Mesendoderm (in vitro differentiated cells): ENCODE results near the gene PCGF1. TPM values are rescaled to one million over a fixed set of nuclear protein-coding genes. Genes with fewer than 3 reads are reported as not detected.

ENCODE experiments used
- DNase-seq: peaks from one replicate; pipeline ENCODE4 v3.0.0; 2013
- H2AK5ac ChIP-seq: 2 replicates; pipeline ENCODE4 v1.6.1; 2013; ENCODE audit warnings: low read length, inconsistent platforms
- H2BK120ac ChIP-seq: 2 replicates; pipeline ENCODE4 v1.6.1; 2013; ENCODE audit warnings: low read depth, mild to moderate bottlenecking, low read length, moderate library complexity, mixed read lengths
- H2BK15ac ChIP-seq: replicated peaks from 2 replicates; pipeline ENCODE4 v1.6.1; 2013; ENCODE audit warnings: low read depth, mild to moderate bottlenecking, moderate library complexity
- H2BK5ac ChIP-seq: 2 replicates; pipeline ENCODE4 v1.6.1; 2013; ENCODE audit warnings: low read length, inconsistent platforms
- H3K18ac ChIP-seq: 2 replicates; pipeline ENCODE4 v1.6.1; 2013; ENCODE audit warnings: mild to moderate bottlenecking, low read length, mixed read lengths
- H3K23ac ChIP-seq: one replicate; pipeline ENCODE4 v1.6.1; 2013; ENCODE audit warnings: low read length
- H3K27ac ChIP-seq: 2 replicates; pipeline ENCODE4 v1.5.1; 2013; ENCODE audit warnings: low read depth, mild to moderate bottlenecking, inconsistent platforms, low read length, moderate library complexity
- H3K27me3 ChIP-seq: 2 replicates; pipeline ENCODE4 v1.6.1; 2013; ENCODE audit warnings: low read length, control low read depth, mild to moderate bottlenecking, inconsistent platforms; ENCODE audit not compliant: insufficient read depth, poor library complexity
- H3K36me3 ChIP-seq: 2 replicates; pipeline ENCODE4 v1.6.1; 2013; ENCODE audit warnings: low read length, inconsistent platforms; ENCODE audit not compliant: control insufficient read depth, insufficient read depth
- H3K4ac ChIP-seq: one replicate; pipeline ENCODE4 v1.6.1; 2013; ENCODE audit warnings: low read depth, mild to moderate bottlenecking, low read length, moderate library complexity
- H3K4me1 ChIP-seq: 2 replicates; pipeline ENCODE4 v1.6.1; 2013; ENCODE audit warnings: low read depth, low read length, inconsistent platforms; ENCODE audit not compliant: control insufficient read depth
- H3K4me2 ChIP-seq: 2 replicates; pipeline ENCODE4 v1.6.1; 2013; ENCODE audit warnings: low read length
- H3K4me3 ChIP-seq: 2 replicates; pipeline ENCODE4 v1.5.1; 2013; ENCODE audit warnings: mild to moderate bottlenecking, low read length
- H3K56ac ChIP-seq: one replicate; pipeline ENCODE4 v1.6.1; 2013; ENCODE audit warnings: low read length
- H3K79me1 ChIP-seq: 2 replicates; pipeline ENCODE4 v1.6.1; 2013; ENCODE audit warnings: low read length, inconsistent platforms
- H3K79me2 ChIP-seq: 2 replicates; pipeline ENCODE4 v1.6.1; 2013; ENCODE audit warnings: mild to moderate bottlenecking, low read length; ENCODE audit not compliant: control insufficient read depth, insufficient read depth
- H3K9ac ChIP-seq: 2 replicates; pipeline ENCODE4 v1.6.1; 2013; ENCODE audit warnings: low read length, inconsistent platforms
- H4K5ac ChIP-seq: one replicate; pipeline ENCODE4 v1.6.1; 2013; ENCODE audit warnings: low read length
- H4K8ac ChIP-seq: one replicate; pipeline ENCODE4 v1.6.1; 2013; ENCODE audit warnings: low read depth, mild to moderate bottlenecking, control low read depth, low read length, moderate library complexity
- WGBS: extraction: QIAGEN DNeasy Blood & Tissue Kit; methylation state at CpG from one replicate; pipeline ENCODE4 v1.1.7; 2013; ENCODE audit warnings: low lambda C conversion rate, missing lambda C conversion rate; ENCODE audit not compliant: insufficient coverage; ENCODE audit errors: extremely low coverage; 5-methylcytosine and 5-hydroxymethylcytosine counted together
- polyA plus RNA-seq, 2 experiments: library from polyadenylated mRNA; stranded (reverse); fragments of 200-250 nt; gene quantifications; one replicate each; pipeline ENCODE4 v1.2.3, GENCODE V29; 2013

PCGF1 gene
- 10.7 TPM for polyA plus RNA-seq (2013, experiment 1 of 2)
- polyA plus RNA-seq (2013, experiment 2 of 2): 9.5 TPM

DNA sequence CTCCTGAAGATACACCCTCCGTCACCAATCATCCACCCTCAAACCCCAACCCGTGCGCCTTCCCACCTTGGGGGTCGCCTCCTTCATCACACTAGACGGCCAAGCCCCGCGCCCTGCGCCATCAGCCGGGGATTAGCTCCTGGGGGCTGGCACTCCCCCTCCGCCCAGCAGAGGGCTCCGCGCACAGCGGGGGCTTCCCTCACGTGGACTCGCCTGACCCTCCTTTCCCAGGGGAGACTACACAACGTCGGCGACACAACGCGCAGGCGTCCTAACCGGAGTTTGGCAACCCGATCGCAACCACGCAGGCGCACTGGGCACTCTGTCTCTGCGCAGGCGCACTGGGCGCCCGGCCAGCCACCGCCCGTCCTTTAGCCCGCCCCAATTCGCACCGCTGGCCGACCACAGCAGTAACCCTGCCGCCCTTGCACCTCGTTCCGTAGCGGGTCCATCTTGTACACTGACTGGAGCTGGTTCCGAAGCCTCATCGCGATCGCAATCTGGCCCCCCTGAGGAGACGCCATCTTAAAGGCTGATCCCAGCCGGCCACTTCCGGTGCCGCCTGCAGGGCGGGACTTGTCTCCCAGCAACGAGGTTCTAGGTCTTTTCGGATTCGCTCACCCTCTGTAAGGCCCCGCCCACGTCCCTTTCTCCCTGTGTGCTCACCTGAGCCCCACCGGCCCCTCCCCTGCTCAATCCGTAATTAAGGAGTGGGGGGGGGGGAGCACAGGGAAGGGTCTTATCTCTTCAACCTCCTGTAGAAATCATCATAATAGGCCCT is at the start of gene PCGF1:
TSS of gene PCGF1 (minus strand) at position 551 of the 781 bp plus-strand sequence. CDS start at position 524, 27 bp downstream.
- H3K27me3 ChIP-seq: peaks cover 45% of the 10 kb centered on the region

DNA sequence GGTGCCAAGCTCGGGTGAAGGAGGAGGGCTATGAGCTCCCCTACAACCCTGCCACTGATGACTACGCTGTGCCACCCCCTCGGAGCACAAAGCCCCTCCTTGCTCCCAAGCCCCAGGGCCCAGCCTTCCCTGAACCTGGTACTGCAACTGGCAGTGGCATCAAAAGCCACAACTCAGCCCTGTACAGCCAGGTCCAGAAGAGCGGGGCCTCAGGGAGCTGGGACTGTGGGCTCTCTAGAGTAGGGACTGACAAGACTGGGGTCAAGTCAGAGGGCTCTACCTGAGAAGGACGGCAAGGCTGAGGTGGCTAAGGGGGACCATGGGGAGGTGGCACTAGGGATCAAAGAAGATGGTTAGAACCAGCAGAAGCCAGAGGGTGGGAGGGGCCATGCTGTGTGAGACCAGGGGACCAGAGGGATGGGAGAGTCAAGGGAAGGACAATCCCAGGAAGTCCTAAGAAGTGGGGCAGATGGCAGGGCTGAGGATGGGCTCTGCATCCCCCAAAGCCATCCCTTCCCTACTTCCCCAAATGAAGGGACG is 49.4 kb upstream of the PCGF1 start:
- H2BK15ac ChIP-seq: no peak overlapping the region
- H3K4me1 ChIP-seq: peaks cover 6% of the 10 kb centered on the region
- no peak overlapping the region for H4K5ac ChIP-seq
- no peak overlapping the region for H2BK5ac ChIP-seq
- no peak overlapping the region for H2BK120ac ChIP-seq
- DNase-seq: no peak
- H3K4me2 ChIP-seq: no peak overlapping the region
- no peak overlapping the region for H3K4ac ChIP-seq
- H3K18ac ChIP-seq: no peak overlapping the region
- H3K23ac ChIP-seq: no peak overlapping the region
- peaks cover 20% of the 10 kb centered on the region for H3K27me3 ChIP-seq
- H3K79me1 ChIP-seq: no peaks in the 10 kb centered on the region
- H3K9ac ChIP-seq: no peak overlapping the region
- H3K36me3 ChIP-seq: no peaks in the 10 kb centered on the region
- H3K79me2 ChIP-seq: no peaks in the 10 kb centered on the region
- H3K56ac ChIP-seq: no peak overlapping the region
- H3K27ac ChIP-seq: no peak overlapping the region
- no peak overlapping the region for H4K8ac ChIP-seq
- no CpG with 5 or more reads among the region's 6 CpGs for WGBS
- no peak overlapping the region for H3K4me3 ChIP-seq
- H2AK5ac ChIP-seq: no peak overlapping the region

More for the DNA sequence above, at the start of gene PCGF1:
- H2BK15ac ChIP-seq: no peak within 1 kb of the TSS
- peak within 1 kb of the TSS; percentile 93 for H3K4ac ChIP-seq
- H2BK5ac ChIP-seq: peak within 1 kb of the TSS; percentile 99
- DNase-seq: peak; percentile 99
- no peaks in the 10 kb centered on the region for H3K36me3 ChIP-seq
- H3K79me2 ChIP-seq: no peaks in the 10 kb centered on the region
- H3K4me1 ChIP-seq: peaks cover 6% of the 10 kb centered on the region
- H2BK120ac ChIP-seq: peak within 1 kb of the TSS; percentile 66
- H3K4me3 ChIP-seq: peak within 1 kb of the TSS; percentile 91
- H3K4me2 ChIP-seq: peak within 1 kb of the TSS; percentile 83
- H3K9ac ChIP-seq: peak within 1 kb of the TSS; percentile 96
- no CpG with 5 or more reads among the region's 56 CpGs for WGBS
- no peak within 1 kb of the TSS for H4K8ac ChIP-seq
- peak within 1 kb of the TSS; percentile 70 for H3K23ac ChIP-seq
- H3K27ac ChIP-seq: peak within 1 kb of the TSS; percentile 61
- no peak within 1 kb of the TSS for H2AK5ac ChIP-seq
- H3K56ac ChIP-seq: peak within 1 kb of the TSS; percentile 100
- H3K79me1 ChIP-seq: no peaks in the 10 kb centered on the region
- peak within 1 kb of the TSS; percentile 44 for H4K5ac ChIP-seq
- peak within 1 kb of the TSS; percentile 97 for H3K18ac ChIP-seq

DNA sequence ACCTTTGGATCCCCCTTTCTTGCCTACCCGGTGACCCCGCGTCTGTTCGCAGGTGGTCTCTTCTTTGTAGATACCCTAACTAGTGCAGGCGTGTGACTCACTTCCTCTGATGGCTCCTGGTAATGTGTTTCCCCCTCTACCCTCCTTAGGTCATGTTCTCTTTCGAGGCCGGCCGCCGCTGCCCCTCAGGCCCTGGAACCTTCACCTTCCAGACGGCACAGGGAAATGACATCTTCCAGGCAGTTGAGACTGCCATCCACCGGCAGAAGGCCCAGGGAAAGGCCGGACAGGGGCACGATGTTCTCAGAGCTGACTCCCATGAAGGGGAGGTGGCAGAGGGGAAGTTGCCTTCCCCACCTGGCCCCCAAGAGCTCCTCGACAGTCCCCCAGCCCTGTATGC is 48.7 kb upstream of the PCGF1 start:
- Histone ChIP-seq H4K5ac (no peak overlapping the region), H3K27me3 (peaks cover 28% of the 10 kb centered on the region), H3K4me2 (no peak overlapping the region), H3K79me1 (no peaks in the 10 kb centered on the region), H2BK5ac (no peak overlapping the region), H3K36me3 (no peaks in the 10 kb centered on the region), H3K79me2 (no peaks in the 10 kb centered on the region), H4K8ac (no peak overlapping the region), H3K4me1 (peaks cover 6% of the 10 kb centered on the region), H3K56ac (no peak overlapping the region), H3K27ac (no peak overlapping the region), H3K4ac (no peak overlapping the region), H3K18ac (no peak overlapping the region), H2BK15ac (no peak overlapping the region), H2BK120ac (no peak overlapping the region), H3K9ac (no peak overlapping the region), H2AK5ac (no peak overlapping the region), H3K4me3 (no peak overlapping the region), H3K23ac (no peak overlapping the region)
- no peak for DNase-seq
- no CpG with 5 or more reads among the region's 14 CpGs for WGBS

DNA sequence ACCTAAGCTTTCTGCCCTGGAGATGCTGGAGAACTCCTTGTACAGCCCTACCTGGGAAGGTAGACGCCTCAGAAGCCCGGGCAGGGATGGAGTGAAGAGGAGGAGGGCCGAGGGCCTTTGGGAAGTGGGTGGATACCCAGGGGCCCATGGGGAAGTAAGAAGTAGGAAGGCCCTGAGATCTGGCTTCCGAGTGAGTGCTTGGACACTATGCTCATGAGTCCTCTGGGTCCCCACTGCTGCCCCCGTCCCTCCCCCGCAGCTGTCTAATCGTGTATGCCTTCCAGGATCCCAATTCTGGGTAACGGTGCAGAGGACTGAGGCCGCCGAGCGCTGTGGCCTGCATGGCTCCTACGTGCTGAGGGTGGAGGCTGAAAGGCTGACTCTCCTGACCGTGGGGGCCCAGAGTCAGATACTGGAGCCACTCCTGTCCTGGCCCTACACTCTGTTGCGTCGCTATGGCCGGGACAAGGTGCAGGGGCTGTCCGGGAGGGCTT is 48.2 kb upstream of the PCGF1 start:
- Histone ChIP-seq H3K18ac (no peak overlapping the region), H2BK5ac (no peak overlapping the region), H3K36me3 (no peaks in the 10 kb centered on the region), H3K4me2 (peak overlapping the region; percentile 96), H2BK15ac (no peak overlapping the region), H3K27me3 (peaks cover 30% of the 10 kb centered on the region), H4K5ac (no peak overlapping the region), H3K27ac (no peak overlapping the region), H3K56ac (peak overlapping the region; percentile 15), H3K4me3 (no peak overlapping the region), H3K79me2 (no peaks in the 10 kb centered on the region), H3K4me1 (peaks cover 6% of the 10 kb centered on the region), H3K9ac (no peak overlapping the region), H2BK120ac (no peak overlapping the region), H3K23ac (no peak overlapping the region), H2AK5ac (no peak overlapping the region), H4K8ac (no peak overlapping the region), H3K79me1 (no peaks in the 10 kb centered on the region), H3K4ac (no peak overlapping the region)
- no CpG with 5 or more reads among the region's 17 CpGs for WGBS
- DNase-seq: peak; percentile 14

DNA sequence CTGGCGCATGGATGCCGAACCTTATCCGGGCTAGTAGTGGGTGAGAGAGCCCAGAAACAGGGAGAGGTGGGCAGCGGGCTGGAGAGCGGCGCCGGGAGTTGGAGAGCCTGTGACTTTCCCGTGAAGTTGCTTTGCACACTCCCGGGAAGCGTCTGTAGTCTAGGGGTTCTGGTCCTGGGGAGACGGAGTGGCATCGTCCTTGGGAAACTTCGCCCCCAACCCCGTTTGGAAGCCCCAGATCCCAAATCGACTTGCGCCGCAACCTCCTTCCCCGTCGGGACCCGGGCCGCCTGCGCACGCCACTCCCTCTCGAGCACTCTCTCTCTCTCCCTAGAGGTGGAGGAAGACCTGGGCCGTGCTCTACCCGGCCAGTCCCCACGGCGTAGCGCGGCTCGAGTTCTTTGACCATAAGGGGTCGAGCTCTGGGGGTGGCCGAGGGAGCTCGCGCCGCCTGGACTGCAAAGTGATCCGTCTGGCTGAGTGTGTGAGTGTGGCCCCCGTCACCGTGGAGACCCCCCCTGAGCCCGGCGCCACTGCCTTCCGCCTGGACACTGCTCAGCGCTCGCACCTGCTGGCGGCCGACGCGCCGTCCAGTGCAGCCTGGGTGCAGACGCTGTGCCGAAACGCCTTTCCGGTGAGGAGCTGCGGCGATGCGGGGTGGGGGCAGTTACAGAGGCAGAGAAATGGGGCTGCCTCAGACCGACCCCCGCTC is 47.5 kb upstream of the PCGF1 start:
- H3K4me1 ChIP-seq: peaks cover 6% of the 10 kb centered on the region
- H3K36me3 ChIP-seq: no peaks in the 10 kb centered on the region
- H3K4me2 ChIP-seq: peak overlapping the region; percentile 96
- peak; percentile 69 for DNase-seq
- no peak overlapping the region for H3K18ac ChIP-seq
- WGBS: no CpG with 5 or more reads among the region's 58 CpGs
- H3K9ac ChIP-seq: peak overlapping the region; percentile 82
- no peaks in the 10 kb centered on the region for H3K79me1 ChIP-seq
- no peak overlapping the region for H4K5ac ChIP-seq
- H2BK5ac ChIP-seq: no peak overlapping the region
- no peak overlapping the region for H4K8ac ChIP-seq
- no peak overlapping the region for H3K27ac ChIP-seq
- peak overlapping the region; percentile 91 for H3K56ac ChIP-seq
- H2AK5ac ChIP-seq: no peak overlapping the region
- H3K79me2 ChIP-seq: no peaks in the 10 kb centered on the region
- no peak overlapping the region for H2BK120ac ChIP-seq
- no peak overlapping the region for H2BK15ac ChIP-seq
- H3K27me3 ChIP-seq: peaks cover 35% of the 10 kb centered on the region
- H3K4ac ChIP-seq: no peak overlapping the region
- peak overlapping the region; percentile 80 for H3K23ac ChIP-seq
- peak overlapping the region; percentile 87 for H3K4me3 ChIP-seq
